HepG2 (cell line): Measurements from ENCODE around the gene DNAJC12. TPM values are rescaled to one million over a fixed set of nuclear protein-coding genes. Genes with fewer than 3 reads are reported as not detected.

Experiments used
- AGO1 ChIP-seq: fragments of 200-400 bp; formaldehyde crosslinking; IDR thresholded peaks from 2 replicates; pipeline ENCODE4 v1.6.1; 2017; ENCODE audit warnings: mild to moderate bottlenecking, low read depth, low read length, moderate library complexity; ENCODE audit not compliant: poor library complexity, severe bottlenecking
- LCORL ChIP-seq, 2 experiments: fragments of 450-650 bp in 1 of 2; sonication (generic) in 1 of 2; formaldehyde crosslinking in 1 of 2; IDR thresholded peaks; 2 replicates each; pipeline versions ENCODE4 v1.5.0 to v1.6.1; 2017 to 2020; ENCODE audit warnings: antibody characterized with exemption in 1 of 2, missing genetic modification reagents in 1 of 2
- MAFG ChIP-seq: sonication (generic); formaldehyde crosslinking; IDR thresholded peaks from 2 replicates; pipeline ENCODE4 v1.5.1; 2020; ENCODE audit warnings: mild to moderate bottlenecking, missing genetic modification reagents
- MTF1 ChIP-seq: sonication (generic); formaldehyde crosslinking; IDR thresholded peaks from 2 replicates; pipeline ENCODE4 v1.5.0; 2020; ENCODE audit warnings: missing genetic modification reagents
- PPARG ChIP-seq: conservative IDR thresholded peaks from 2 replicates; pipeline ENCODE4 v1.6.1; 2016; ENCODE audit warnings: missing biosample characterization, missing genetic modification reagents
- REPIN1 ChIP-seq: sonication (generic); formaldehyde crosslinking; IDR thresholded peaks from 2 replicates; pipeline ENCODE4 v1.8.0; 2022; ENCODE audit warnings: missing genetic modification reagents, low read depth, mild to moderate bottlenecking, borderline replicate concordance
- ZNF256 ChIP-seq: sonication (generic); formaldehyde crosslinking; conservative IDR thresholded peaks from 2 replicates; pipeline ENCODE4 v1.4.0; 2020; ENCODE audit warnings: missing genetic modification reagents
- ZNF562 ChIP-seq: sonication (generic); formaldehyde crosslinking; IDR thresholded peaks from 2 replicates; pipeline ENCODE4 v1.8.0; 2022; ENCODE audit warnings: missing genetic modification reagents, borderline replicate concordance
- ZNF577 ChIP-seq: sonication (generic); formaldehyde crosslinking; IDR thresholded peaks from 2 replicates; pipeline ENCODE4 v1.4.0; 2020; ENCODE audit warnings: mild to moderate bottlenecking, low read depth, missing genetic modification reagents, borderline replicate concordance
- ZNF83 ChIP-seq: sonication (generic); formaldehyde crosslinking; IDR thresholded peaks from 2 replicates; pipeline ENCODE4 v1.4.0; 2020; ENCODE audit warnings: missing genetic modification reagents, mild to moderate bottlenecking, borderline replicate concordance
- polyA plus RNA-seq, 8 experiments: library from polyadenylated mRNA; depleted of rRNA in 3 of 8; stranded (reverse) in 7 of 8; unstranded in 1 of 8; fragments of >200 nt; fragmentation: Illumina TruSeq in 4 of 8; extraction: Trizol in 4 of 8; gene quantifications; 2 replicates each; pipeline versions ENCODE4 v1.2.1 to v1.2.3, GENCODE V29; 2011 to 2016; ENCODE audit warnings: low read depth in 4 of 8, missing spikeins in 1 of 8, mixed read lengths in 1 of 8; ENCODE audit not compliant: insufficient read depth in 1 of 8
- total RNA-seq, 5 experiments: library from RNA; depleted of rRNA; stranded (reverse); fragments of >200 nt; fragmentation: Illumina TruSeq; extraction: Trizol; gene quantifications; 2 replicates each; pipeline ENCODE4 v1.2.3, GENCODE V29; 2016; ENCODE audit warnings: low read depth in 1 of 5
- TF ChIP-seq, protein P1 (sequence below): sonication (generic); formaldehyde crosslinking; IDR thresholded peaks from 2 replicates; pipeline ENCODE4 v1.8.1; 2022; ENCODE audit warnings: mild to moderate bottlenecking, missing genetic modification reagents
- TF ChIP-seq, protein P2 (sequence below): sonication (generic); formaldehyde crosslinking; IDR thresholded peaks from 2 replicates; pipeline ENCODE4 v1.4.0; 2020; ENCODE audit warnings: mild to moderate bottlenecking, missing genetic modification reagents
- TF ChIP-seq, protein P3 (sequence below), 2 experiments: fragments of 450-650 bp in 1 of 2; sonication (generic) in 1 of 2; formaldehyde crosslinking in 1 of 2; IDR thresholded peaks; 2 replicates each; pipeline versions ENCODE4 v1.6.1 to v1.8.0; 2016 to 2022; ENCODE audit warnings: antibody characterized with exemption in 1 of 2, mild to moderate bottlenecking in 1 of 2, missing genetic modification reagents in 1 of 2
- TF ChIP-seq, protein P4 (sequence below): IDR thresholded peaks from 2 replicates; pipeline ENCODE4 v1.6.1; 2016; ENCODE audit warnings: low read depth

Gene DNAJC12
- total and polyA plus RNA-seq, 2 of the 13 experiments (the other 11 are each of a cell fraction or from before 2014, with no cell fraction given), result 11.6 to 43.9 TPM

DNA sequence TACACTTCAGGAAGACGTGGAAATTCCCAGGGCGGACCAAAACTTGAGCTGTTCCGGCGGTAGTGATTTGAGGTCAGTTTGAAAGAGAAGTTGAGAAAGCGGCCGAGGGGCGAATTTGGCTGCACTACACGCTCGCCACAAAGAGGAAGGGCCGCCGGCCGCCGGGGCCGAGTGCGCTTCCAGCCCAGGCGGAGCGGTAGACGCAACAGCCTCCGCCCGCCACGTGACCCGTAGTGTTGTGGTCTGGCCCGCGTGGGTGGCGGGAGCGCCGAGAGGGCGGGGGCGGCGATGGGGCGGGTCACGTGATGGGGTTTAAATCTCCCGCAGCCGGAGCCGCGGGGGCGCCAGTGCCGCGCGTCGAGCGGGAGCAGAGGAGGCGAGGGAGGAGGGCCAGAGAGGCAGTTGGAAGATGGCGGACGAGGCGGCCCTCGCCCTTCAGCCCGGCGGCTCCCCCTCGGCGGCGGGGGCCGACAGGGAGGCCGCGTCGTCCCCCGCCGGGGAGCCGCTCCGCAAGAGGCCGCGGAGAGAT is 46.4 kb upstream of the DNAJC12 start, which contains the start of gene SIRT1 (continued):
- TF ChIP-seq, protein P1, sequence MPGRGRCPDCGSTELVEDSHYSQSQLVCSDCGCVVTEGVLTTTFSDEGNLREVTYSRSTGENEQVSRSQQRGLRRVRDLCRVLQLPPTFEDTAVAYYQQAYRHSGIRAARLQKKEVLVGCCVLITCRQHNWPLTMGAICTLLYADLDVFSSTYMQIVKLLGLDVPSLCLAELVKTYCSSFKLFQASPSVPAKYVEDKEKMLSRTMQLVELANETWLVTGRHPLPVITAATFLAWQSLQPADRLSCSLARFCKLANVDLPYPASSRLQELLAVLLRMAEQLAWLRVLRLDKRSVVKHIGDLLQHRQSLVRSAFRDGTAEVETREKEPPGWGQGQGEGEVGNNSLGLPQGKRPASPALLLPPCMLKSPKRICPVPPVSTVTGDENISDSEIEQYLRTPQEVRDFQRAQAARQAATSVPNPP (CRISPR knock-in tag), result 0 out of 2 replicates have a peak, but pooled peaks have one; percentile 76
- TF ChIP-seq, protein P2, sequence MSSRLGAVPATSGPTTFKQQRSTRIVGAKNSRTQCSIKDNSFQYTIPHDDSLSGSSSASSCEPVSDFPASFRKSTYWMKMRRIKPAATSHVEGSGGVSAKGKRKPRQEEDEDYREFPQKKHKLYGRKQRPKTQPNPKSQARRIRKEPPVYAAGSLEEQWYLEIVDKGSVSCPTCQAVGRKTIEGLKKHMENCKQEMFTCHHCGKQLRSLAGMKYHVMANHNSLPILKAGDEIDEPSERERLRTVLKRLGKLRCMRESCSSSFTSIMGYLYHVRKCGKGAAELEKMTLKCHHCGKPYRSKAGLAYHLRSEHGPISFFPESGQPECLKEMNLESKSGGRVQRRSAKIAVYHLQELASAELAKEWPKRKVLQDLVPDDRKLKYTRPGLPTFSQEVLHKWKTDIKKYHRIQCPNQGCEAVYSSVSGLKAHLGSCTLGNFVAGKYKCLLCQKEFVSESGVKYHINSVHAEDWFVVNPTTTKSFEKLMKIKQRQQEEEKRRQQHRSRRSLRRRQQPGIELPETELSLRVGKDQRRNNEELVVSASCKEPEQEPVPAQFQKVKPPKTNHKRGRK (CRISPR knock-in tag), result no peak
- TF ChIP-seq ZNF83 (CRISPR knock-in tag), result no peak
- TF ChIP-seq ZNF577 (CRISPR knock-in tag), result no peak
- 0 out of 2 replicates have a peak, but pooled peaks have one; percentile 26 for TF ChIP-seq ZNF256 (CRISPR knock-in tag)
- TF ChIP-seq ZNF562 (CRISPR knock-in tag), result no peak
- TF ChIP-seq, protein P3, sequence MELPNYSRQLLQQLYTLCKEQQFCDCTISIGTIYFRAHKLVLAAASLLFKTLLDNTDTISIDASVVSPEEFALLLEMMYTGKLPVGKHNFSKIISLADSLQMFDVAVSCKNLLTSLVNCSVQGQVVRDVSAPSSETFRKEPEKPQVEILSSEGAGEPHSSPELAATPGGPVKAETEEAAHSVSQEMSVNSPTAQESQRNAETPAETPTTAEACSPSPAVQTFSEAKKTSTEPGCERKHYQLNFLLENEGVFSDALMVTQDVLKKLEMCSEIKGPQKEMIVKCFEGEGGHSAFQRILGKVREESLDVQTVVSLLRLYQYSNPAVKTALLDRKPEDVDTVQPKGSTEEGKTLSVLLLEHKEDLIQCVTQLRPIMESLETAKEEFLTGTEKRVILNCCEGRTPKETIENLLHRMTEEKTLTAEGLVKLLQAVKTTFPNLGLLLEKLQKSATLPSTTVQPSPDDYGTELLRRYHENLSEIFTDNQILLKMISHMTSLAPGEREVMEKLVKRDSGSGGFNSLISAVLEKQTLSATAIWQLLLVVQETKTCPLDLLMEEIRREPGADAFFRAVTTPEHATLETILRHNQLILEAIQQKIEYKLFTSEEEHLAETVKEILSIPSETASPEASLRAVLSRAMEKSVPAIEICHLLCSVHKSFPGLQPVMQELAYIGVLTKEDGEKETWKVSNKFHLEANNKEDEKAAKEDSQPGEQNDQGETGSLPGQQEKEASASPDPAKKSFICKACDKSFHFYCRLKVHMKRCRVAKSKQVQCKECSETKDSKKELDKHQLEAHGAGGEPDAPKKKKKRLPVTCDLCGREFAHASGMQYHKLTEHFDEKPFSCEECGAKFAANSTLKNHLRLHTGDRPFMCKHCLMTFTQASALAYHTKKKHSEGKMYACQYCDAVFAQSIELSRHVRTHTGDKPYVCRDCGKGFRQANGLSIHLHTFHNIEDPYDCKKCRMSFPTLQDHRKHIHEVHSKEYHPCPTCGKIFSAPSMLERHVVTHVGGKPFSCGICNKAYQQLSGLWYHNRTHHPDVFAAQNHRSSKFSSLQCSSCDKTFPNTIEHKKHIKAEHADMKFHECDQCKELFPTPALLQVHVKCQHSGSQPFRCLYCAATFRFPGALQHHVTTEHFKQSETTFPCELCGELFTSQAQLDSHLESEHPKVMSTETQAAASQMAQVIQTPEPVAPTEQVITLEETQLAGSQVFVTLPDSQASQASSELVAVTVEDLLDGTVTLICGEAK (IDR thresholded peaks at IDR 0.05), result no peak
- TF ChIP-seq, protein P3 (CRISPR knock-in tag; IDR thresholded peaks at IDR 0.05), result peak; percentile 61
- TF ChIP-seq PPARG, result peak; percentile 41; the same call in 1 of the 2 replicates
- TF ChIP-seq LCORL (IDR thresholded peaks at IDR 0.05), result peak; percentile 51; the same call in 1 of the 2 replicates
- peak; percentile 69 for TF ChIP-seq LCORL (CRISPR knock-in tag; IDR thresholded peaks at IDR 0.05)
- TF ChIP-seq, protein P4, sequence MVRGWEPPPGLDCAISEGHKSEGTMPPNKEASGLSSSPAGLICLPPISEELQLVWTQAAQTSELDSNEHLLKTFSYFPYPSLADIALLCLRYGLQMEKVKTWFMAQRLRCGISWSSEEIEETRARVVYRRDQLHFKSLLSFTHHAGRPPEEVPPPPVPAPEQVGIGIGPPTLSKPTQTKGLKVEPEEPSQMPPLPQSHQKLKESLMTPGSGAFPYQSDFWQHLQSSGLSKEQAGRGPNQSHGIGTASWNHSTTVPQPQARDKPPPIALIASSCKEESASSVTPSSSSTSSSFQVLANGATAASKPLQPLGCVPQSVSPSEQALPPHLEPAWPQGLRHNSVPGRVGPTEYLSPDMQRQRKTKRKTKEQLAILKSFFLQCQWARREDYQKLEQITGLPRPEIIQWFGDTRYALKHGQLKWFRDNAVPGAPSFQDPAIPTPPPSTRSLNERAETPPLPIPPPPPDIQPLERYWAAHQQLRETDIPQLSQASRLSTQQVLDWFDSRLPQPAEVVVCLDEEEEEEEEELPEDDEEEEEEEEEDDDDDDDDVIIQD (CRISPR knock-in tag), result peak; percentile 67; the same call in 1 of the 2 replicates
- TF ChIP-seq MTF1, result no peak
- peak; percentile 85 for TF ChIP-seq REPIN1
- TF ChIP-seq MAFG, result no peak
- no peak for TF ChIP-seq AGO1
